ENCODE measurements around the gene MPDU1.
A peak's percentile ranks its signal among the peaks of the same experiment; 100 is the strongest.

MPDU1 gene

GRCh38 chr17:7629939-7630571 is 46.4 kb downstream of the MPDU1 start, which contains the start of gene SHBG:
Gene SHBG, plus strand, starts transcription at chr17:7630135. Its CDS starts 38 bp downstream, at chr17:7630173.
- no peak within 1 kb of the TSS for H3K9ac ChIP-seq (ENCODE audit: low read depth, low read length)
- H3K36me3 ChIP-seq (ENCODE audit: insufficient read depth, low read depth, low read length), result peaks cover 8% of the 10 kb centered on the region; the same call in 1 of the 2 replicates
- H3K27ac ChIP-seq (ENCODE audit: low read length), result no peak within 1 kb of the TSS
- H3K4me3 ChIP-seq (ENCODE audit: low read length), result no peak within 1 kb of the TSS
- no peaks in the 10 kb centered on the region for H3K9me3 ChIP-seq (ENCODE audit: insufficient read depth, low read depth, low read length)
- H3K27me3 ChIP-seq (ENCODE audit: insufficient read depth, low read length), result no peaks in the 10 kb centered on the region
- H3K4me1 ChIP-seq (ENCODE audit: insufficient read depth, low read length), result peaks cover 6% of the 10 kb centered on the region; the same call in 1 of the 2 replicates

- Histone ChIP-seq H3K4me1 (ENCODE audit: insufficient read depth, low read length) (peaks cover 7% of the 10 kb centered on the region; the same call in 1 of the 2 replicates), H3K27me3 (ENCODE audit: insufficient read depth, low read length) (no peaks in the 10 kb centered on the region), H3K4me3 (ENCODE audit: low read length) (no peak overlapping the region), H3K9ac (ENCODE audit: low read depth, low read length) (no peak overlapping the region), H3K27ac (ENCODE audit: low read length) (no peak overlapping the region), H3K9me3 (ENCODE audit: insufficient read depth, low read depth, low read length) (no peaks in the 10 kb centered on the region), H3K36me3 (ENCODE audit: insufficient read depth, low read depth, low read length) (no peaks in the 10 kb centered on the region)
Measured at GRCh38 chr17:7631398-7632380, 48.0 kb downstream of the MPDU1 start.

GRCh38 chr17:7632492-7632894 is 48.8 kb downstream of the MPDU1 start:
- no peak overlapping the region for H3K4me3 ChIP-seq (ENCODE audit: low read length)
- no peak overlapping the region for H3K27ac ChIP-seq (ENCODE audit: low read length)
- H3K27me3 ChIP-seq (ENCODE audit: insufficient read depth, low read length), result no peaks in the 10 kb centered on the region
- H3K36me3 ChIP-seq (ENCODE audit: insufficient read depth, low read depth, low read length), result no peaks in the 10 kb centered on the region
- H3K9ac ChIP-seq (ENCODE audit: low read depth, low read length), result no peak overlapping the region
- no peaks in the 10 kb centered on the region for H3K9me3 ChIP-seq (ENCODE audit: insufficient read depth, low read depth, low read length)
- H3K4me1 ChIP-seq (ENCODE audit: insufficient read depth, low read length), result peaks cover 6% of the 10 kb centered on the region; the same call in 1 of the 2 replicates

GRCh38 chr17:7633093-7633492 is 49.4 kb downstream of the MPDU1 start:
- Histone ChIP-seq H3K36me3 (ENCODE audit: insufficient read depth, low read depth, low read length) (no peaks in the 10 kb centered on the region), H3K4me3 (ENCODE audit: low read length) (no peak overlapping the region), H3K4me1 (ENCODE audit: insufficient read depth, low read length) (peaks cover 6% of the 10 kb centered on the region; the same call in 1 of the 2 replicates), H3K27ac (ENCODE audit: low read length) (no peak overlapping the region), H3K27me3 (ENCODE audit: insufficient read depth, low read length) (no peaks in the 10 kb centered on the region), H3K9ac (ENCODE audit: low read depth, low read length) (no peak overlapping the region), H3K9me3 (ENCODE audit: insufficient read depth, low read depth, low read length) (no peaks in the 10 kb centered on the region)

- no peak overlapping the region for H3K27ac ChIP-seq (ENCODE audit: low read length)
- H3K27me3 ChIP-seq (ENCODE audit: insufficient read depth, low read length), result no peaks in the 10 kb centered on the region
- H3K9me3 ChIP-seq (ENCODE audit: insufficient read depth, low read depth, low read length), result no peaks in the 10 kb centered on the region
- peaks cover 6% of the 10 kb centered on the region; the same call in 1 of the 2 replicates for H3K4me1 ChIP-seq (ENCODE audit: insufficient read depth, low read length)
- no peaks in the 10 kb centered on the region for H3K36me3 ChIP-seq (ENCODE audit: insufficient read depth, low read depth, low read length)
- H3K9ac ChIP-seq (ENCODE audit: low read depth, low read length), result no peak overlapping the region; the same call in 1 of the 2 replicates
- H3K4me3 ChIP-seq (ENCODE audit: low read length), result no peak overlapping the region
Measured at GRCh38 chr17:7634384-7634783, 50.7 kb downstream of the MPDU1 start.

- H3K4me1 ChIP-seq (ENCODE audit: insufficient read depth, low read length), result peaks cover 6% of the 10 kb centered on the region; the same call in 1 of the 2 replicates
- H3K9ac ChIP-seq (ENCODE audit: low read depth, low read length), result peak overlapping the region; percentile 21; the same call in 1 of the 2 replicates
- H3K27ac ChIP-seq (ENCODE audit: low read length), result no peak overlapping the region
- no peaks in the 10 kb centered on the region for H3K27me3 ChIP-seq (ENCODE audit: insufficient read depth, low read length)
- no peaks in the 10 kb centered on the region for H3K36me3 ChIP-seq (ENCODE audit: insufficient read depth, low read depth, low read length)
- H3K9me3 ChIP-seq (ENCODE audit: insufficient read depth, low read depth, low read length), result no peaks in the 10 kb centered on the region
- H3K4me3 ChIP-seq (ENCODE audit: low read length), result no peak overlapping the region
Measured at GRCh38 chr17:7636163-7636562, 52.5 kb downstream of the MPDU1 start.
